22Rv1 (cell line): ENCODE measurements around the gene GLB1L3.

Experiments used
- ZFX ChIP-seq: fragments of 450-650 bp; IDR thresholded peaks from 2 replicates; pipeline ENCODE4 v1.6.1; 2017; ENCODE audit warnings: antibody characterized with exemption, borderline replicate concordance
- TF ChIP-seq, protein P1 (sequence below): fragments of 450-650 bp; IDR thresholded peaks from 2 replicates; pipeline ENCODE4 v1.5.1; 2017; ENCODE audit warnings: mild to moderate bottlenecking

DNA sequence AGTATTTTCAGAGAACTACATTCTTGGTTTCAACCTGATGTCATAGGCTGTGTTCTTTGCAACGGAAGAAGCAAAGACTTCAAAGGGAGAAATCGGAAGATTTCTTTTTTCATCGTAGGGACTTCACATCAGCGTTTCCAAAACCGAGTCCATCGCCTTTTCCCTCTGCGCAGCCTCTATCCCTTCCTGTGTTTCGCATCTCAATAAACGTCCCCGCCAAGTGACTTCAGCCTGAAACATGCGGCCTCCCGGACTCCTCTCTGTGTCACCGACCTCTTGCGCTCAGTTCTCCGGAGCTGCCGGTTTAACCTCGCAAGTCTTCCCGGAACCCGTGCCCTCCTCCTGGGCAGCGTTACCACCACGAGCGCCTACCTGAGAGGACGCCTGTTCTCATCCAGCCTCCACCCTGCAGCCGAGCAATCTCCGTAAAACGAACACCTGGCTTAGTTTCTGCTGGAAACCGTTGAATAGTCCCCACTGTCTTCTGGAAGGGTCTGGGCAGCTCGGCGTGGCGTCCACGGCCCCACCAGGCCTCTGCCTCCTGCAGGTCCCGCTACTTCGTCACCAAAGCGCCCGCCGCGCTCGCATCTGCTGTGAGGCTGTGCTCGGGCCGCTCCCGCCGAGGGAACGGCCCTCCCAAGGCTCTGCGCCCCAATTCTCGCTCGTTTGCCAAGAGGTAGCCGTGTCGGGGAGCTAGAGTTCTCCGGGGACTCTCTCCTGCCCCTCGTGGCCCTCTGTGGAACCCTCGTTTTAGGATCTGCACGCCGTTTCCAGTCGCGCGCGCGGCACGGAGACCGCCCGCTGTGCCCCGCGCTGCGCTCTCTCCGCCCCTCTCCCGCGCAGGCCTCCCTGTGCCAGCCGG, at the start of gene GLB1L3:
- TF ChIP-seq, protein P1, sequence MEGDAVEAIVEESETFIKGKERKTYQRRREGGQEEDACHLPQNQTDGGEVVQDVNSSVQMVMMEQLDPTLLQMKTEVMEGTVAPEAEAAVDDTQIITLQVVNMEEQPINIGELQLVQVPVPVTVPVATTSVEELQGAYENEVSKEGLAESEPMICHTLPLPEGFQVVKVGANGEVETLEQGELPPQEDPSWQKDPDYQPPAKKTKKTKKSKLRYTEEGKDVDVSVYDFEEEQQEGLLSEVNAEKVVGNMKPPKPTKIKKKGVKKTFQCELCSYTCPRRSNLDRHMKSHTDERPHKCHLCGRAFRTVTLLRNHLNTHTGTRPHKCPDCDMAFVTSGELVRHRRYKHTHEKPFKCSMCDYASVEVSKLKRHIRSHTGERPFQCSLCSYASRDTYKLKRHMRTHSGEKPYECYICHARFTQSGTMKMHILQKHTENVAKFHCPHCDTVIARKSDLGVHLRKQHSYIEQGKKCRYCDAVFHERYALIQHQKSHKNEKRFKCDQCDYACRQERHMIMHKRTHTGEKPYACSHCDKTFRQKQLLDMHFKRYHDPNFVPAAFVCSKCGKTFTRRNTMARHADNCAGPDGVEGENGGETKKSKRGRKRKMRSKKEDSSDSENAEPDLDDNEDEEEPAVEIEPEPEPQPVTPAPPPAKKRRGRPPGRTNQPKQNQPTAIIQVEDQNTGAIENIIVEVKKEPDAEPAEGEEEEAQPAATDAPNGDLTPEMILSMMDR: peak; percentile 24
- TF ChIP-seq ZFX: no peak
